OCI-LY1 (cell line): ENCODE data around the gene SIDT1.

ENCODE experiments used
- CTCF ChIP-seq: fragments of 200-600 bp; sonication (generic), shearing (Covaris generic); IDR thresholded peaks from 2 replicates; pipeline ENCODE4 v1.5.1; 2017; ENCODE audit warnings: mild to moderate bottlenecking, antibody characterized with exemption, low read length, moderate library complexity, mixed read lengths
- EZH2 ChIP-seq: fragments of 200-600 bp; sonication (generic), shearing (Covaris generic); IDR thresholded peaks from 2 replicates; pipeline ENCODE4 v1.8.0; 2017; ENCODE audit warnings: borderline replicate concordance, mixed run types, mild to moderate bottlenecking, antibody characterized with exemption, low read length, moderate library complexity, mixed read lengths

- TF ChIP-seq CTCF, result no peak
- no peak for TF ChIP-seq EZH2
Observed at GRCh38 chr3:113585720-113586119, 53.4 kb downstream of the SIDT1 start.
